ENCODE results near the gene C7orf57. TPM values are rescaled to one million over a fixed set of nuclear protein-coding genes. Genes with fewer than 3 reads are reported as not detected.

C7orf57 gene
- total RNA-seq, 1 donor from 2014 or later: not detected

GRCh38 chr7:48108959-48109847 is 73.9 kb downstream of the C7orf57 start:
- no peak overlapping the region for H3K4me3 Mint-ChIP-seq (ENCODE audit: unreplicated experiment)
- H3K4me1 Mint-ChIP-seq (ENCODE audit: low read depth, unreplicated experiment): no peaks in the 10 kb centered on the region
- TF ChIP-seq CTCF (IDR thresholded peaks at IDR 0.05; ENCODE audit: partially characterized antibody, unreplicated experiment): no peak
- H3K27ac Mint-ChIP-seq (ENCODE audit: unreplicated experiment): no peak overlapping the region
- DNase-seq: no peak
- no peaks in the 10 kb centered on the region for H3K36me3 Mint-ChIP-seq (ENCODE audit: unreplicated experiment)
- peaks cover 5% of the 10 kb centered on the region for H3K9me3 Mint-ChIP-seq (ENCODE audit: unreplicated experiment)
- H3K27me3 Mint-ChIP-seq (ENCODE audit: unreplicated experiment): peaks cover 2% of the 10 kb centered on the region

GRCh38 chr7:48109848-48110663 is 74.7 kb downstream of the C7orf57 start:
- H3K4me3 Mint-ChIP-seq (ENCODE audit: unreplicated experiment): no peak overlapping the region
- H3K27ac Mint-ChIP-seq (ENCODE audit: unreplicated experiment): no peak overlapping the region
- H3K27me3 Mint-ChIP-seq (ENCODE audit: unreplicated experiment): peaks cover 4% of the 10 kb centered on the region
- H3K36me3 Mint-ChIP-seq (ENCODE audit: unreplicated experiment): no peaks in the 10 kb centered on the region
- DNase-seq: peak; percentile 87
- peak; percentile 99 for TF ChIP-seq CTCF (IDR thresholded peaks at IDR 0.05; ENCODE audit: partially characterized antibody, unreplicated experiment)
- H3K4me1 Mint-ChIP-seq (ENCODE audit: low read depth, unreplicated experiment): no peaks in the 10 kb centered on the region
- peaks cover 5% of the 10 kb centered on the region for H3K9me3 Mint-ChIP-seq (ENCODE audit: unreplicated experiment)

- Mint-ChIP-seq H3K27ac (ENCODE audit: unreplicated experiment) (no peak overlapping the region), H3K9me3 (ENCODE audit: unreplicated experiment) (peaks cover 8% of the 10 kb centered on the region), H3K27me3 (ENCODE audit: unreplicated experiment) (peaks cover 4% of the 10 kb centered on the region), H3K36me3 (ENCODE audit: unreplicated experiment) (no peaks in the 10 kb centered on the region), H3K4me1 (ENCODE audit: low read depth, unreplicated experiment) (no peaks in the 10 kb centered on the region), H3K4me3 (ENCODE audit: unreplicated experiment) (no peak overlapping the region)
- DNase-seq: no peak
- no peak for TF ChIP-seq CTCF (IDR thresholded peaks at IDR 0.05; ENCODE audit: partially characterized antibody, unreplicated experiment)
Measured at GRCh38 chr7:48110868-48111267, 75.5 kb downstream of the C7orf57 start.

Other genes starting within 250 kb of the C7orf57 start
- gene PKD1L1, start 87.1 kb upstream of the C7orf57 start, total RNA-seq (ENCODE audit: unreplicated experiment): 0.17 TPM
- 40.6 TPM for gene HUS1, start 55.9 kb upstream of the C7orf57 start, total RNA-seq (ENCODE audit: unreplicated experiment)
- not detected for gene SUN3, start 6.4 kb upstream of the C7orf57 start, total RNA-seq (ENCODE audit: unreplicated experiment)
- 29.8 TPM for gene UPP1, start 53.7 kb downstream of the C7orf57 start, total RNA-seq (ENCODE audit: unreplicated experiment)
- 0.61 TPM for gene ABCA13, start 135.9 kb downstream of the C7orf57 start, total RNA-seq (ENCODE audit: unreplicated experiment)